HepG2 (cell line): ENCODE measurements around the gene CNNM2. TPM values are rescaled to one million over a fixed set of nuclear protein-coding genes. Genes with fewer than 3 reads are reported as not detected.

Experiments
- ATAC-seq: fragments of 200-7000 bp; cut with Tn5 transposase; 3 replicates; pipeline ENCODE4 v1.9.1; 2020; ENCODE audit warnings: mild to moderate bottlenecking, moderate library complexity
- BruUV-seq: library from RNA; stranded (reverse); fragments of 400-500 nt; replicated peaks from 2 replicates; lab custom pipeline; 2021; lab: Mats Ljungman, UMichigan
- CTCF ChIA-PET: fragments of 300-600 bp; formaldehyde crosslinking; extraction: SDS; loops from one replicate; lab custom pipeline; 2021; ENCODE audit warnings: low total read pairs, inconsistent platforms, low intra/inter-chr PET ratio; lab: Yijun Ruan, JAX
- POLR2A ChIA-PET: fragments of 350-600 bp; sonication (Branson Sonifier 250); formaldehyde crosslinking; loops from one replicate; lab custom pipeline; 2020; ENCODE audit warnings: antibody characterized with exemption, inconsistent platforms; lab: Yijun Ruan, JAX
- DNase-seq: peaks from one replicate; pipeline ENCODE4 v3.0.0-alpha.2; 2015; ENCODE audit warnings: low spot score
- FAIRE-seq: peaks from 3 replicates; lab custom pipeline; 2011; peaks lifted over from hg19 to GRCh38; lab: Jason Lieb, UNC
- H2AFZ ChIP-seq: one replicate; pipeline ENCODE4 v1.6.1; 2011; ENCODE audit warnings: low read length, inconsistent platforms
- H3K27ac ChIP-seq: fragments of 300-600 bp; 3 replicates; pipeline ENCODE4 v1.8.0; 2011; ENCODE audit warnings: mixed run types, mild to moderate bottlenecking, mixed read lengths, low read length, inconsistent platforms; ENCODE audit not compliant: insufficient read depth; ENCODE audit errors: extremely low read length
- H3K27me3 ChIP-seq, 2 experiments: fragments of 200-600 bp in 1 of 2; 2 replicates in 1 of 2; 3 replicates in 1 of 2; pipeline versions ENCODE4 v1.6.0 to v1.8.0; 2011; ENCODE audit warnings: low read length in 2 of 2, mild to moderate bottlenecking in 2 of 2, moderate library complexity in 2 of 2, inconsistent platforms in 1 of 2; ENCODE audit not compliant: insufficient read depth in 2 of 2, control insufficient read depth in 1 of 2
- H3K36me3 ChIP-seq, 2 experiments: fragments of 200-600 bp in 1 of 2; replicated peaks in 1 of 2; 2 replicates in 1 of 2; 3 replicates in 1 of 2; pipeline versions ENCODE4 v1.5.1 to v1.8.0; 2011; ENCODE audit warnings: low read length in 2 of 2, inconsistent platforms in 1 of 2; ENCODE audit not compliant: insufficient read depth in 2 of 2, control insufficient read depth in 1 of 2
- H3K4me1 ChIP-seq: 2 replicates; pipeline ENCODE4 v1.5.1; 2012; ENCODE audit warnings: low read length, inconsistent platforms; ENCODE audit not compliant: insufficient read depth
- H3K4me2 ChIP-seq: 2 replicates; pipeline ENCODE4 v1.6.0; 2011; ENCODE audit warnings: low read depth, low read length, inconsistent platforms
- H3K4me3 ChIP-seq, 3 experiments: fragments of 200-600 bp in 1 of 3; sonication (generic), shearing (Covaris generic) in 1 of 3; replicated peaks in 1 of 3; 2 replicates each; pipeline ENCODE4 v1.5.1; 2011 to 2016; ENCODE audit warnings: low read length in 3 of 3, inconsistent platforms in 2 of 3, low read depth in 2 of 3, mild to moderate bottlenecking in 2 of 3, control low read depth in 1 of 3, mixed read lengths in 1 of 3; ENCODE audit not compliant: insufficient read depth in 1 of 3
- H3K79me2 ChIP-seq: one replicate; pipeline ENCODE4 v1.6.1; 2011; ENCODE audit warnings: low read length, inconsistent platforms; ENCODE audit not compliant: insufficient read depth
- H3K9ac ChIP-seq: 2 replicates; pipeline ENCODE4 v1.6.0; 2011; ENCODE audit warnings: mild to moderate bottlenecking, low read depth, low read length, inconsistent platforms; ENCODE audit not compliant: insufficient read depth
- H3K9me3 ChIP-seq: 2 replicates; pipeline ENCODE4 v1.5.1; 2012; ENCODE audit warnings: mild to moderate bottlenecking, low read length
- H4K20me1 ChIP-seq: 2 replicates; pipeline ENCODE4 v1.6.0; 2011; ENCODE audit warnings: inconsistent platforms, mild to moderate bottlenecking, low read length, moderate library complexity; ENCODE audit not compliant: insufficient read depth
- AKAP8 ChIP-seq: sonication (generic); formaldehyde crosslinking; IDR thresholded peaks from 2 replicates; pipeline ENCODE4 v1.5.1; 2020; ENCODE audit warnings: mild to moderate bottlenecking, missing genetic modification reagents
- CBX2 ChIP-seq, 2 experiments: fragments of 200-600 bp in 1 of 2; sonication (generic); formaldehyde crosslinking in 1 of 2; IDR thresholded peaks; 2 replicates each; pipeline versions ENCODE4 v1.7.0 to v1.8.1; 2018 to 2022; ENCODE audit warnings: low read depth in 2 of 2, low read length in 1 of 2, mild to moderate bottlenecking in 1 of 2, missing genetic modification reagents in 1 of 2
- GABPA ChIP-seq, 2 experiments: IDR thresholded peaks; 2 replicates each; pipeline ENCODE4 v1.6.1; 2011 to 2016; ENCODE audit warnings: low read depth in 2 of 2, low read length in 1 of 2, missing biosample characterization in 1 of 2, missing genetic modification characterization in 1 of 2
- GABPB1 ChIP-seq: IDR thresholded peaks from 2 replicates; pipeline ENCODE4 v1.6.1; 2016; ENCODE audit warnings: mild to moderate bottlenecking, missing genetic modification reagents, moderate library complexity, missing compliant biosample characterization
- SOX5 ChIP-seq: IDR thresholded peaks from 2 replicates; pipeline ENCODE4 v1.6.1; 2016; ENCODE audit warnings: borderline replicate concordance
- ZBTB38 ChIP-seq: sonication (generic); formaldehyde crosslinking; IDR thresholded peaks from 2 replicates; pipeline ENCODE4 v1.5.1; 2020; ENCODE audit warnings: mild to moderate bottlenecking, missing genetic modification reagents
- ZNF713 ChIP-seq: sonication (generic); formaldehyde crosslinking; IDR thresholded peaks from 2 replicates; pipeline ENCODE4 v1.4.0; 2020; ENCODE audit warnings: mild to moderate bottlenecking, missing genetic modification reagents
- WGBS: methylation state at CpG from one replicate; pipeline ENCODE4 v1.1.6; 2017; ENCODE audit warnings: low lambda C conversion rate; 5-methylcytosine and 5-hydroxymethylcytosine counted together
- in situ Hi-C: cut with HindIII; loops from 2 replicates; pipeline ENCODE4 v1.10.0; 2017; ENCODE audit warnings: low pct_unique_long_range_greater_than_20kb; ENCODE audit not compliant: extremely low pct_ligation_motif_present
- intact Hi-C: fragments of 100-400 bp; cut with micrococcal nuclease; formaldehyde crosslinking; loops from one replicate; pipeline ENCODE4 v1.10.0; 2022; ENCODE audit not compliant: unreplicated experiment
- polyA plus RNA-seq, 8 experiments: library from polyadenylated mRNA; depleted of rRNA in 3 of 8; stranded (reverse) in 7 of 8; unstranded in 1 of 8; fragments of >200 nt; fragmentation: Illumina TruSeq in 4 of 8; extraction: Trizol in 4 of 8; gene quantifications; 2 replicates each; pipeline versions ENCODE4 v1.2.1 to v1.2.3, GENCODE V29; 2011 to 2016; ENCODE audit warnings: low read depth in 4 of 8, missing spikeins in 1 of 8, mixed read lengths in 1 of 8; ENCODE audit not compliant: insufficient read depth in 1 of 8
- total RNA-seq, 5 experiments: library from RNA; depleted of rRNA; stranded (reverse); fragments of >200 nt; fragmentation: Illumina TruSeq; extraction: Trizol; gene quantifications; 2 replicates each; pipeline ENCODE4 v1.2.3, GENCODE V29; 2016; ENCODE audit warnings: low read depth in 1 of 5
- TF ChIP-seq, protein P1 (sequence below): sonication (generic); formaldehyde crosslinking; IDR thresholded peaks from 2 replicates; pipeline ENCODE4 v1.4.0; 2020; ENCODE audit warnings: missing genetic modification reagents
- TF ChIP-seq, protein P2 (sequence below): IDR thresholded peaks from 2 replicates; pipeline ENCODE4 v1.6.1; 2016; ENCODE audit warnings: low read depth
- TF ChIP-seq, protein P3 (sequence below): sonication (generic); formaldehyde crosslinking; IDR thresholded peaks from 2 replicates; pipeline ENCODE4 v1.8.1; 2023; ENCODE audit warnings: mild to moderate bottlenecking, missing genetic modification reagents
- TF ChIP-seq, protein P4 (sequence below): sonication (generic); formaldehyde crosslinking; IDR thresholded peaks from 2 replicates; pipeline ENCODE4 v1.4.0; 2020; ENCODE audit warnings: missing genetic modification reagents

Gene CNNM2
- total and polyA plus RNA-seq, 2 of the 13 experiments (the other 11 are each of a cell fraction or from before 2014, with no cell fraction given), result 7.1 to 9.0 TPM

DNA sequence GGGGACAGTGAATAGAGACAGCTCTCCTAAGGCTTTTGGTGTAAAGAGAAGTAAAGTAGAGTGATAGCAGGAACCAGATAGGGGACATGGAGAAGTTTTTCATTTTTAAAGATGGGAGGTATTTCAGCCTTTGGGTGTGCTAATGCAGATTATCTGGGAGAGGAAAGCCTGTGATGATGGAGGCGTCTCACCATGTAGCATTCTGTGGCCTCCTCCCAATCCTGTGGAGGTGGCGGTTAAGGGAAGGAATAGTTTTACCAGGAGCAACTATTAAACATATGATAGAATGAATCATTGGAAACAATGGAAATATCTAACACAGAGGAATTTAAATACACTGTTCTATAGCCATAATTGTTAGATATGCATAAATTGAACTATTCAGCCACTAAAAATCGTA is 101.3 kb downstream of the CNNM2 start:
- intact Hi-C loops, result no loop called here
- TF ChIP-seq, protein P1, sequence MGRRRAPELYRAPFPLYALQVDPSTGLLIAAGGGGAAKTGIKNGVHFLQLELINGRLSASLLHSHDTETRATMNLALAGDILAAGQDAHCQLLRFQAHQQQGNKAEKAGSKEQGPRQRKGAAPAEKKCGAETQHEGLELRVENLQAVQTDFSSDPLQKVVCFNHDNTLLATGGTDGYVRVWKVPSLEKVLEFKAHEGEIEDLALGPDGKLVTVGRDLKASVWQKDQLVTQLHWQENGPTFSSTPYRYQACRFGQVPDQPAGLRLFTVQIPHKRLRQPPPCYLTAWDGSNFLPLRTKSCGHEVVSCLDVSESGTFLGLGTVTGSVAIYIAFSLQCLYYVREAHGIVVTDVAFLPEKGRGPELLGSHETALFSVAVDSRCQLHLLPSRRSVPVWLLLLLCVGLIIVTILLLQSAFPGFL (CRISPR knock-in tag), result no peak
- no peak for TF ChIP-seq SOX5 (CRISPR knock-in tag)
- Histone ChIP-seq H3K36me3 (no peaks in the 10 kb centered on the region; a peak in 1 of 5 replicates), H2AFZ (no peak overlapping the region), H3K27me3 (no peaks in the 10 kb centered on the region), H3K4me2 (no peak overlapping the region), H3K9ac (no peak overlapping the region), H3K9me3 (no peaks in the 10 kb centered on the region), H3K4me1 (peaks cover 24% of the 10 kb centered on the region), H3K4me3 (no peak overlapping the region), H3K27ac (no peak overlapping the region), H4K20me1 (no peaks in the 10 kb centered on the region), H3K79me2 (peaks cover 2% of the 10 kb centered on the region)
- ChIA-PET POLR2A (no interaction called here), CTCF (no interaction called here)
- no TSS peak for BruUV-seq
- WGBS, result 95% methylated on average over 3 of the region's 3 CpGs
- in situ Hi-C loops, result no loop called here
- ATAC-seq (no peak), FAIRE-seq (no peak), DNase-seq (no peak)

DNA sequence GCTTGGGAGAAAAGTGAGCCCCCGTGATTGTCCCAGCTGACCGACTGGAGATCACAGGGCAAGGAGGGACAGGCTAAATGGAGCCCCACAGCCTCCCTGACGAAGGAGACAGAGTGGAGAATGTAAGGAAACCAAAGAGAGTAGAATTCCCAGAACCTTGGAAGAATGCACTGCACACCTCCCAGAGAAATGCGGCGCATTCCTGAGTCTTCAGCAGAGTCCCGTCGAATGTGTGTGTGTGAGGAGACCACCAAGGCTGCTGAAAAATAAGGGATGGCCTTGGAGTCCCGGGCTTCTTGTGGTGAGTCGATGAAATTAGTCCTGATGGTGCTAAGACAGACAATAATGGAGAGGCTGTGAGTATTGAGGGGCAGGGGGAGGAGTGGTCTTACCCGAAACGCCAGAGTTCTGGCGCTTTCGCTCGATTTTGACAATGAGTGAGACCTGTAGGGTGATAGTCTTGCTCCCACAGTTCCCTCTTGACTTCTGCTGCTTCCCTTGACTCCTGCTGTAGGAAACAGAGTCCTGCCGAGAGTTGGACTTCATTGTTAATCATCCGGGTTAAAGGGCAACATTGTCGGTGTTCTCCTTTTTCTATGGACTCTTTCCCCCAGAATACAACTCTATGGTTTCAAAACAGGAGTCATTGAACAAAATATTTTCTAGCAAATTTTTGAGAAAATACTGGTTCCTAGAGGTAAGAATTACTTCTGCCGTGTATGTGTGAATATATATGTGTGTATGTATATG is 103.2 kb downstream of the CNNM2 start:
- WGBS, result 83% methylated on average over 18 of the region's 18 CpGs
- in situ Hi-C loops, result no loop called here
- POLR2A ChIA-PET, result interaction anchor here (0.7 kb wide), 1 partner anchor 103 kb away, joined by 3 read pairs; the partner anchor contains the start of gene CNNM2
- BruUV-seq, result no TSS peak
- no peaks in the 10 kb centered on the region for H4K20me1 ChIP-seq
- H3K4me2 ChIP-seq, result peak overlapping the region; percentile 30
- no peak for FAIRE-seq
- no peaks in the 10 kb centered on the region for H3K27me3 ChIP-seq
- ATAC-seq, result no peak
- intact Hi-C loops, result no loop called here
- H3K27ac ChIP-seq, result peak overlapping the region; percentile 60
- CTCF ChIA-PET, result no interaction called here
- H3K4me3 ChIP-seq, result no peak overlapping the region
- no peaks in the 10 kb centered on the region for H3K9me3 ChIP-seq
- peaks cover 43% of the 10 kb centered on the region for H3K4me1 ChIP-seq
- no peak for DNase-seq
- H3K9ac ChIP-seq, result peak overlapping the region; percentile 28
- H3K79me2 ChIP-seq, result peaks cover 2% of the 10 kb centered on the region
- H3K36me3 ChIP-seq, result no peaks in the 10 kb centered on the region; a peak in 1 of 5 replicates
- H2AFZ ChIP-seq, result no peak overlapping the region
- no peak for TF ChIP-seq CBX2 (IDR thresholded peaks at IDR 0.05; ENCODE audit: low read depth, low read length)
- TF ChIP-seq CBX2 (CRISPR knock-in tag; IDR thresholded peaks at IDR 0.05; ENCODE audit: low read depth), result no peak
- no peak for TF ChIP-seq GABPA (IDR thresholded peaks at IDR 0.05; ENCODE audit: low read depth, low read length)
- peak; percentile 48; the same call in 1 of the 2 replicates for TF ChIP-seq GABPA (CRISPR knock-in tag; IDR thresholded peaks at IDR 0.05; ENCODE audit: low read depth)
- TF ChIP-seq, protein P2, sequence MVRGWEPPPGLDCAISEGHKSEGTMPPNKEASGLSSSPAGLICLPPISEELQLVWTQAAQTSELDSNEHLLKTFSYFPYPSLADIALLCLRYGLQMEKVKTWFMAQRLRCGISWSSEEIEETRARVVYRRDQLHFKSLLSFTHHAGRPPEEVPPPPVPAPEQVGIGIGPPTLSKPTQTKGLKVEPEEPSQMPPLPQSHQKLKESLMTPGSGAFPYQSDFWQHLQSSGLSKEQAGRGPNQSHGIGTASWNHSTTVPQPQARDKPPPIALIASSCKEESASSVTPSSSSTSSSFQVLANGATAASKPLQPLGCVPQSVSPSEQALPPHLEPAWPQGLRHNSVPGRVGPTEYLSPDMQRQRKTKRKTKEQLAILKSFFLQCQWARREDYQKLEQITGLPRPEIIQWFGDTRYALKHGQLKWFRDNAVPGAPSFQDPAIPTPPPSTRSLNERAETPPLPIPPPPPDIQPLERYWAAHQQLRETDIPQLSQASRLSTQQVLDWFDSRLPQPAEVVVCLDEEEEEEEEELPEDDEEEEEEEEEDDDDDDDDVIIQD (CRISPR knock-in tag), result peak; percentile 49; the same call in 1 of the 2 replicates
- TF ChIP-seq ZBTB38 (CRISPR knock-in tag), result peak; percentile 30; the same call in 1 of the 2 replicates
- TF ChIP-seq, protein P3, sequence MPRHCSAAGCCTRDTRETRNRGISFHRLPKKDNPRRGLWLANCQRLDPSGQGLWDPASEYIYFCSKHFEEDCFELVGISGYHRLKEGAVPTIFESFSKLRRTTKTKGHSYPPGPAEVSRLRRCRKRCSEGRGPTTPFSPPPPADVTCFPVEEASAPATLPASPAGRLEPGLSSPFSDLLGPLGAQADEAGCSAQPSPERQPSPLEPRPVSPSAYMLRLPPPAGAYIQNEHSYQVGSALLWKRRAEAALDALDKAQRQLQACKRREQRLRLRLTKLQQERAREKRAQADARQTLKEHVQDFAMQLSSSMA (CRISPR knock-in tag), result no peak
- TF ChIP-seq ZNF713, result no peak
- TF ChIP-seq, protein P4, sequence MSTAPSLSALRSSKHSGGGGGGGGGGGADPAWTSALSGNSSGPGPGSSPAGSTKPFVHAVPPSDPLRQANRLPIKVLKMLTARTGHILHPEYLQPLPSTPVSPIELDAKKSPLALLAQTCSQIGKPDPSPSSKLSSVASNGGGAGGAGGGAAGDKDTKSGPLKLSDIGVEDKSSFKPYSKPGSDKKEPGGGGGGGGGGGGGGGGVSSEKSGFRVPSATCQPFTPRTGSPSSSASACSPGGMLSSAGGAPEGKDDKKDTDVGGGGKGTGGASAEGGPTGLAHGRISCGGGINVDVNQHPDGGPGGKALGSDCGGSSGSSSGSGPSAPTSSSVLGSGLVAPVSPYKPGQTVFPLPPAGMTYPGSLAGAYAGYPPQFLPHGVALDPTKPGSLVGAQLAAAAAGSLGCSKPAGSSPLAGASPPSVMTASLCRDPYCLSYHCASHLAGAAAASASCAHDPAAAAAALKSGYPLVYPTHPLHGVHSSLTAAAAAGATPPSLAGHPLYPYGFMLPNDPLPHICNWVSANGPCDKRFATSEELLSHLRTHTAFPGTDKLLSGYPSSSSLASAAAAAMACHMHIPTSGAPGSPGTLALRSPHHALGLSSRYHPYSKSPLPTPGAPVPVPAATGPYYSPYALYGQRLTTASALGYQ (CRISPR knock-in tag), result no peak
- TF ChIP-seq GABPB1, result peak; percentile 31; the same call in 1 of the 2 replicates
- no peak for TF ChIP-seq AKAP8 (CRISPR knock-in tag)
